PFSK-1 (cell line): ENCODE data around the gene PARVB.

Experiments used
- POLR2AphosphoS5 ChIP-seq: IDR thresholded peaks from 2 replicates; pipeline ENCODE4 v1.6.1; 2012; ENCODE audit warnings: low read depth, mild to moderate bottlenecking, control low read depth, low read length, moderate library complexity
- REST ChIP-seq, 2 experiments: IDR thresholded peaks; 2 replicates each; pipeline versions ENCODE4 v1.6.1 to v1.8.0; 2011 to 2012; ENCODE audit warnings: low read depth in 2 of 2, low read length in 2 of 2, control low read depth in 1 of 2, inconsistent platforms in 1 of 2, mild to moderate bottlenecking in 1 of 2, moderate library complexity in 1 of 2; ENCODE audit not compliant: insufficient read depth in 1 of 2
- TAF1 ChIP-seq: IDR thresholded peaks from 2 replicates; pipeline ENCODE4 v1.6.1; 2012; ENCODE audit warnings: low read length, control low read depth, borderline replicate concordance; ENCODE audit not compliant: insufficient read depth

GRCh38 chr22:44084044-44084772 is 60.1 kb downstream of the PARVB start:
- TF ChIP-seq REST (IDR thresholded peaks at IDR 0.05; ENCODE audit: insufficient read depth in 1 of 2, low read depth in 2 of 2, low read length in 2 of 2) (no peak), TAF1 (no peak), POLR2AphosphoS5 (no peak)
